A673 (cell line): ENCODE results near the gene EWSR1. TPM values are rescaled to one million over a fixed set of nuclear protein-coding genes. Genes with fewer than 3 reads are reported as not detected.

Source experiments
- BruUV-seq: library from RNA; stranded (reverse); fragments of 400-500 nt; replicated peaks from 2 replicates; lab custom pipeline; 2021; lab: Mats Ljungman, UMichigan
- CTCF ChIA-PET: fragments of 300-600 bp; sonication (Branson Sonifier 250); formaldehyde crosslinking; loops from one replicate; lab custom pipeline; 2022; ENCODE audit warnings: antibody characterized with exemption; lab: Charles Lee
- POLR2A ChIA-PET: fragments of 300-600 bp; sonication (Branson Sonifier 250); formaldehyde crosslinking; loops from one replicate; lab custom pipeline; 2022; ENCODE audit warnings: antibody characterized with exemption; ENCODE audit not compliant: low non-redundant PET; lab: Charles Lee
- DNase-seq: peaks from one replicate; pipeline ENCODE4 v3.0.0-alpha.2; 2015; ENCODE audit warnings: low spot score
- H3K27ac ChIP-seq: fragments of 200-600 bp; sonication (generic); 2 replicates; pipeline ENCODE4 v1.5.1; 2016; ENCODE audit warnings: mixed run types, low read depth, mild to moderate bottlenecking, mixed read lengths, antibody characterized with exemption, low read length; ENCODE audit not compliant: poor library complexity, severe bottlenecking
- H3K27me3 ChIP-seq: fragments of 200-600 bp; sonication (generic); replicated peaks from 2 replicates; pipeline ENCODE4 v1.6.1; 2017; ENCODE audit warnings: mixed run types, low read depth, mild to moderate bottlenecking, mixed read lengths, antibody characterized with exemption, low read length; ENCODE audit not compliant: insufficient read depth, poor library complexity
- H3K36me3 ChIP-seq: fragments of 200-600 bp; sonication (generic); 2 replicates; pipeline ENCODE4 v1.6.1; 2016; ENCODE audit warnings: mixed run types, mild to moderate bottlenecking, mixed read lengths, antibody characterized with exemption, low read length; ENCODE audit not compliant: insufficient read depth, poor library complexity, severe bottlenecking
- H3K4me1 ChIP-seq: fragments of 200-600 bp; sonication (generic); 2 replicates; pipeline ENCODE4 v1.6.1; 2017; ENCODE audit warnings: mixed run types, mild to moderate bottlenecking, mixed read lengths, antibody characterized with exemption, low read length; ENCODE audit not compliant: insufficient read depth, poor library complexity, severe bottlenecking
- H3K4me3 ChIP-seq: fragments of 200-600 bp; sonication (generic); 2 replicates; pipeline ENCODE4 v1.5.1; 2016; ENCODE audit warnings: low read depth, mixed run types, mild to moderate bottlenecking, mixed read lengths, low read length; ENCODE audit not compliant: poor library complexity, severe bottlenecking
- H3K9me3 ChIP-seq: fragments of 200-600 bp; sonication (generic); 2 replicates; pipeline ENCODE4 v1.6.1; 2016; ENCODE audit warnings: mixed run types, low read depth, mild to moderate bottlenecking, mixed read lengths, antibody characterized with exemption, low read length; ENCODE audit not compliant: poor library complexity, severe bottlenecking
- EZH2 ChIP-seq: fragments of 200-600 bp; sonication (generic); IDR thresholded peaks from 2 replicates; pipeline ENCODE4 v1.6.1; 2017; ENCODE audit warnings: borderline replicate concordance, low read depth, mild to moderate bottlenecking, mixed read lengths, antibody characterized with exemption, low read length; ENCODE audit not compliant: poor library complexity, severe bottlenecking
- intact Hi-C: fragments of 100-400 bp; cut with micrococcal nuclease; formaldehyde crosslinking; loops from one replicate; pipeline ENCODE4 v1.10.0; 2022; ENCODE audit not compliant: unreplicated experiment
- total RNA-seq: library from RNA; stranded (reverse); gene quantifications from 2 replicates; pipeline ENCODE4 v1.2.3, GENCODE V29; 2021
- TF ChIP-seq, protein P1 (sequence below): fragments of 300-800, 200-600 bp; sonication (generic); conservative IDR thresholded peaks from 2 replicates; pipeline ENCODE4 v1.5.1; 2017; ENCODE audit warnings: low read depth, mild to moderate bottlenecking, antibody characterized with exemption, low read length, moderate library complexity, mixed read lengths

The EWSR1 gene
- total RNA-seq, 1 experiment from 2014 or later = 358 TPM

DNA sequence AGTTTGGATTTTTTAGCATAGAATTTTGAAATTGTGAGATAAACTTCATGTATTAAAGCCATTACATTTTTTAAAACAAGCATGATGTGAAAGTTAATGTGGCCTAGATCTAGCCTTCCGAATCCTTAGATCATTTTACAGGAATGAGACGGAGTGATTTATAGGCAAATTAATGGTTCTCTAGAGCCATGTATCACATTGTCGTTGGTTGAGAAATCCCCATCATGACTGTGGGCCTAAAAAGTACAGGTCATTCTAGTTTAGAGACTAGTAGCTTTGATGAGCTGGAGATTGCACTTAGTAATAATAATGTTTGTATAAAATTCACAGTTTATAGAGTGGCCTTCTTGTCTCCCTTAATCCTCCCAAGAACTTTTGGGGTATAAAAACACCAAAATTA, 7.1 kb downstream of the EWSR1 start:
- no peak for DNase-seq
- no peaks in the 10 kb centered on the region for H3K9me3 ChIP-seq
- intact Hi-C loops = no loop called here
- no TSS peak for BruUV-seq
- TF ChIP-seq EZH2 = no peak
- TF ChIP-seq, protein P1, sequence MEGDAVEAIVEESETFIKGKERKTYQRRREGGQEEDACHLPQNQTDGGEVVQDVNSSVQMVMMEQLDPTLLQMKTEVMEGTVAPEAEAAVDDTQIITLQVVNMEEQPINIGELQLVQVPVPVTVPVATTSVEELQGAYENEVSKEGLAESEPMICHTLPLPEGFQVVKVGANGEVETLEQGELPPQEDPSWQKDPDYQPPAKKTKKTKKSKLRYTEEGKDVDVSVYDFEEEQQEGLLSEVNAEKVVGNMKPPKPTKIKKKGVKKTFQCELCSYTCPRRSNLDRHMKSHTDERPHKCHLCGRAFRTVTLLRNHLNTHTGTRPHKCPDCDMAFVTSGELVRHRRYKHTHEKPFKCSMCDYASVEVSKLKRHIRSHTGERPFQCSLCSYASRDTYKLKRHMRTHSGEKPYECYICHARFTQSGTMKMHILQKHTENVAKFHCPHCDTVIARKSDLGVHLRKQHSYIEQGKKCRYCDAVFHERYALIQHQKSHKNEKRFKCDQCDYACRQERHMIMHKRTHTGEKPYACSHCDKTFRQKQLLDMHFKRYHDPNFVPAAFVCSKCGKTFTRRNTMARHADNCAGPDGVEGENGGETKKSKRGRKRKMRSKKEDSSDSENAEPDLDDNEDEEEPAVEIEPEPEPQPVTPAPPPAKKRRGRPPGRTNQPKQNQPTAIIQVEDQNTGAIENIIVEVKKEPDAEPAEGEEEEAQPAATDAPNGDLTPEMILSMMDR = no peak
- H3K27ac ChIP-seq = no peak overlapping the region
- no peak overlapping the region for H3K4me3 ChIP-seq
- H3K4me1 ChIP-seq = peaks cover 40% of the 10 kb centered on the region
- H3K27me3 ChIP-seq = no peaks in the 10 kb centered on the region
- H3K36me3 ChIP-seq = peaks cover 99% of the 10 kb centered on the region
- ChIA-PET POLR2A (no interaction called here), CTCF (no interaction called here)

- Histone ChIP-seq H3K4me3 (no peak overlapping the region), H3K27me3 (no peaks in the 10 kb centered on the region), H3K9me3 (no peaks in the 10 kb centered on the region), H3K36me3 (peaks cover 96% of the 10 kb centered on the region), H3K27ac (peak overlapping the region; percentile 12), H3K4me1 (peaks cover 32% of the 10 kb centered on the region)
- intact Hi-C loops = no loop called here
- BruUV-seq = no TSS peak
- ChIA-PET POLR2A (interaction anchor here (0.6 kb wide), 1 partner anchor 293 kb away, joined by 4 read pairs; no protein-coding TSS in a partner anchor), CTCF (no interaction called here)
- TF ChIP-seq EZH2 = no peak
- TF ChIP-seq, protein P1 = no peak
- DNase-seq = no peak
Observed at GRCh38 chr22:29275819-29276565, 7.9 kb downstream of the EWSR1 start.

- TF ChIP-seq EZH2 = no peak
- TF ChIP-seq, protein P1 = no peak
- Histone ChIP-seq H3K9me3 (no peaks in the 10 kb centered on the region), H3K4me1 (peaks cover 18% of the 10 kb centered on the region), H3K27me3 (no peaks in the 10 kb centered on the region), H3K36me3 (peaks cover 96% of the 10 kb centered on the region), H3K4me3 (no peak overlapping the region), H3K27ac (no peak overlapping the region)
- intact Hi-C loops = no loop called here
- DNase-seq = no peak
- no TSS peak for BruUV-seq
- CTCF ChIA-PET = no interaction called here
- POLR2A ChIA-PET = no interaction called here
Observed at GRCh38 chr22:29277927-29278326, 9.9 kb downstream of the EWSR1 start.
